Peyer's patch (tissue), 4 donors: ENCODE measurements around the gene BPIFA3.

Experiments
- CTCF ChIP-seq, 6 experiments: fragments of 450-650 bp in 4 of 6; fragments of 200-600 bp in 2 of 6; sonication (generic) in 1 of 6; IDR thresholded peaks; one replicate each; pipeline ENCODE4 v1.5.1; 2017 to 2019; ENCODE audit warnings: antibody characterized with exemption in 6 of 6, mild to moderate bottlenecking in 3 of 6, moderate library complexity in 1 of 6
- POLR2A ChIP-seq, 2 donors: fragments of 450-650 bp; IDR thresholded peaks; one replicate each; pipeline ENCODE4 v1.5.1; 2017; ENCODE audit warnings: antibody characterized with exemption in 2 of 2, mild to moderate bottlenecking in 2 of 2, moderate library complexity in 2 of 2

- TF ChIP-seq CTCF (IDR thresholded peaks at IDR 0.05): no peak
- no peak for TF ChIP-seq POLR2A (IDR thresholded peaks at IDR 0.05)
Observed at GRCh38 chr20:33273117-33273851, 56.1 kb downstream of the BPIFA3 start.
